Stimulated activated CD8-positive, alpha-beta memory T cell treated with anti-CD3 and anti-CD28 coated beads, Interleukin-4, amount 100 ng/mL, for 4 hours (primary cell): ENCODE measurements around the gene DHX58.

Source experiments
- DNase-seq, 2 donors: peaks; one replicate each; pipeline ENCODE4 v3.0.0-alpha.2; 2020; ENCODE audit warnings: low read depth in 2 of 2, low spot score in 1 of 2

Gene DHX58

DNA sequence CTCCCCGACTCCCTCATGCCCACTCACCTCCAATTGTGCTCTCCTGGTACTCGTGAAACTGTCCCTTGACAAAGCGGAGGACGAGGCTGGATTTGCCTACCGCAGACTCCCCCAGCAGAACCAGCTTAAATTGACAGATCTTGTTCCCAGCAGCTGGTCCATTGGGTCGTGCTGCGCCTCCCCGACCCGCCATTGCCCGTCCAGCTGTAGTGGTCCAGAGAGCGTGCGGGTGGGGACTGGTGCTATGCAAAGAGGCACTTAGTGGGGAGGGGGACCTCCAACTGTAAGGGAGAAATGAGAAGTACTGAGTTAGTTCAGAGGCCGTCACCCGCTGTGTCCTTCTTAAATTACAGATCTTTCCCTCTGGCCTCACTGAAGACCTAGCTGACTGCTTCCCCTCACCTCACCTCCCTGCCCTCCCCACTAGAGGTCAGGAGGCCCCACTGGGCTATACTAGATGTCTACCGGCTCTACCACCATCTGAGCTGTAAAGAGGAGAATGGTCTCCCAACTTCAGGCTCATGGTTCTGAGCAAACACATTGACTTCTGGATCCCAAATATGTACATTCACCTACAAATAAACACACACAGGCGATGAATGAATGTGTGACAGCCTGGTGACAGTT is 17.9 kb upstream of the DHX58 start:
- no peak for DNase-seq

DNA sequence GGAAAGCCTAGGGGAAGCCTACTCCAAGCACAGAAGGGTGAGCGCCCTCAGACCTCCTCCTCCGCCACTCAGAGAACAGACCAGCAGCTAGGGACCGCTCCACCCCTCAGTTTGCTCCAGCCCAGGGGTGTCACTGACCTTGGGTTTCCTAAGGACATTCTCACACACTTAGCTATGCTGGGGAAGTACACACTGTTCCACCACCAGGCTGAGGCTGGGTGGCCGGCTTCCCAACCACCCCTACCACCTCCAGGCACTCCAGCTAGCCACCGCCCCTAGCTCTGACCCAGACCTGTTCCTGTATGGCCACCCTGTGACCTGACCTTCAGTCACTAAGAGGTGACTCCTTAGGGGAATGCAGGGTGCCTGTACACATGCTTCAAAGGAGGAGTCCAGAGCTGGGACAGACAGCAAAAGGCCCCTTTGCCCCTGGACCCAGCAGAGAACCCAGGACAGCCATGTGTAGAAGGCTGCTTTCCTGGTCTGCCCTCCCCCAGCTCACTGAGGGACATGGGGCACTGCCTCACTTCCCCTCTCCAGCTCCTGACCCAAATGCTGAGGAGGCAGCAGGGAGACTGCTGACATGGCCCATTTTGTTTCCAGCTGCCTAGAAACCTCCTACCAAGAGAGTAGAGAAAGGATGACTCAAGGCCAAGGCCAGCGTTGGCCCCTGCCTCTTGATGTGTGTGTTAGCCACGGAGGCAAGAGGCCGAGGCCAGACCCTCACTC is 16.8 kb upstream of the DHX58 start:
- no peak for DNase-seq

DNA sequence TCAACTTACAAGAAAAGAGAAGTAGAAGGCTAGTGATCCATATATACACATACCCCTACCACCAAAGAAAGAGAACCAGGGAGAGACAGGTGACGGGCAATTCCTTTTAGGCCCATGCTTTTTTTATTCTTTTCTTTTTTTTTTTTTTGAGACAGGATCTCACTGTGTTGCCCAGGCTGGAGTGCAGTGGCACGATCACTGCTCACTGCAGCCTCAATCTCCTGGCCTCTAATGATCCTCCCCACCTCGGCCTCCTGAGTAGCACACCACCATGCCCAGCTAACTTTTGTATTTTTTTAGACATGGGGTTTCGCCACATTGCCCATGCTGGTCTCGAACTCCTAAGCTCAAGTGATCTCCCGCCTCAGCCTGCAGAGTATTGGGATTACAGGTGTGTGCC is 14.9 kb upstream of the DHX58 start:
- DNase-seq, result no peak

DNA sequence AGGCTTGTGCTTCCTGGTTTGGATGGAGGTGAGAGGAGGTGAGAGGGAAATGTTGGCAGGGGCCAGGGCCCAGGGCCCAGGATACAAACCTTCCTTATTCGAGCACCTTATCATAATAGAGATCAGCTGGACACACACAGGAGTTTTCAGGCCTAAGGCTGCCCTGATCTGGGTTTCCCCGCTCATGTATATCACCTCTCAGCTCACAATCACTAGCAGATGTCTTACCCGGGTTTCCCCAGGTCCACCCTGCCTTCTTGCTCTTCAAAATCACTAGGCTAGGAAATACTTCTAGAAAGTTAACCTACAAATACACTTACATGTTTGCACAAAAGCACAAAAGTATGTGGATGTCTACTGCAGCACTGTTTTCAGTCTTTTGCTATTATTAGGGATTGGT is 14.3 kb upstream of the DHX58 start:
- no peak for DNase-seq

GRCh38 chr17:42125565-42125964 is 13.1 kb upstream of the DHX58 start:
- no peak for DNase-seq

DNA sequence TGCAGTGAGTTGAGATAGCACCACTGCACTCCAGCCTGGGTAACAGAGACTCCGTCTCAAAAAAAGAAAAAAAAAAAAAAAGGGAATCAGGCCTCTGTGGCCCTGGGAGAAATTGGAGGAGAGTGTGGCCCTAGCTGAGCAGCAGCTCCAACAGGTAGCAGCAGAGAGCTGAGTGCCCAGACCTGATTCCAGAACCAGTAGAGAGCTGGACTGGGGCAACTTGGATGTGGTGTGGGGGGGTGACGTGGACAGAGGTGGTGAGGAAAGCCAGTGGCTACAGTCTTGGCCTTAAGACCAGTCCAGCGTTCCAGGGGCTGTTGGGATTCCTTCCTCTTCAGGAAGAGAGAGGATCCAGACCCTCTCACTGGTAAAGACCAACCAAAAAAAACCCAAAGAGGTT is 11.7 kb upstream of the DHX58 start:
- DNase-seq, result no peak

DNA sequence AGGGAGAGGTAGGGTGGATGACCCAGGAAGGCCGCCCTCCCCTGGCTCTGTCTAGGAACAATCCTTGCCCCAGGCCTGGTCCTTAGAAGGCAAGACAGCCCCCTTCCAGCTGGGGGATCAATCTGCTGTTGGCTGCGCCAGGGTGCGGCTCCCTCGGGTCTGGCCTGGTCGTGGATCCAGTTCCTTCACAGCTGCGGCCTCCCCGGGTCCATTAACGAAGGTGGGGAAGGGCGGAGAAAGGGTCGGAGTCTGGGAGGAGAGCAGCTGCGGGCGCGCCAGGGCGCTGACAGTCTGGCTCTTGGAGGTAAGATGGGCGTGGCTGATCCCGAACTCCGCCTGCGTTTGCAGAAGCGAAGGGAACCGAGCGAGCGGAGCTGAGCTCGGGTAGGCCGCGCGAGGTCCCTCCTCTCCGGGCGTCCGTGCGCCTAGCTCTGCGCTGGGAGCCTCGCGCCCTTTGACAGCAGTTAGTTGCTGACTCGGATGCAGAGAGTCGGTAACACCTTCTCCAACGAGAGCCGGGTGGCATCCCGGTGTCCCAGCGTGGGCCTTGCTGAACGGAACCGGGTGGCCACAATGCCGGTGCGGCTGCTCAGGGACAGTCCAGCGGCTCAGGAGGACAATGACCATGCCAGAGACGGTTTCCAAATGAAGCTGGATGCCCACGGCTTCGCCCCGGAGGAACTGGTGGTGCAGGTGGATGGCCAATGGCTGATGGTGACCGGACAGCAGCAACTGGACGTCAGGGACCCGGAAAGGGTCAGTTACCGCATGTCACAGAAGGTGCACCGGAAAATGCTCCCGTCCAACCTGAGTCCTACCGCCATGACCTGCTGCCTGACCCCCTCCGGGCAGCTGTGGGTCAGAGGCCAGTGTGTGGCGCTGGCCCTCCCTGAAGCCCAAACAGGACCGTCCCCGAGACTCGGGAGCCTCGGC is 10.1 kb upstream of the DHX58 start, which contains the start of gene HSPB9:
TSS of gene HSPB9 (plus strand) at position 434 of the 933 bp plus-strand sequence. CDS start at position 481, 47 bp downstream.
- DNase-seq, result no peak

- DNase-seq, result peak; percentile 52 to 53
These were observed 8.6 kb upstream of the DHX58 start, which contains the start of gene KAT2A for GRCh38 chr17:42120770-42121769. Gene KAT2A, minus strand, starts transcription at chr17:42121367. Its CDS starts 63 bp downstream, at chr17:42121304.

DNA sequence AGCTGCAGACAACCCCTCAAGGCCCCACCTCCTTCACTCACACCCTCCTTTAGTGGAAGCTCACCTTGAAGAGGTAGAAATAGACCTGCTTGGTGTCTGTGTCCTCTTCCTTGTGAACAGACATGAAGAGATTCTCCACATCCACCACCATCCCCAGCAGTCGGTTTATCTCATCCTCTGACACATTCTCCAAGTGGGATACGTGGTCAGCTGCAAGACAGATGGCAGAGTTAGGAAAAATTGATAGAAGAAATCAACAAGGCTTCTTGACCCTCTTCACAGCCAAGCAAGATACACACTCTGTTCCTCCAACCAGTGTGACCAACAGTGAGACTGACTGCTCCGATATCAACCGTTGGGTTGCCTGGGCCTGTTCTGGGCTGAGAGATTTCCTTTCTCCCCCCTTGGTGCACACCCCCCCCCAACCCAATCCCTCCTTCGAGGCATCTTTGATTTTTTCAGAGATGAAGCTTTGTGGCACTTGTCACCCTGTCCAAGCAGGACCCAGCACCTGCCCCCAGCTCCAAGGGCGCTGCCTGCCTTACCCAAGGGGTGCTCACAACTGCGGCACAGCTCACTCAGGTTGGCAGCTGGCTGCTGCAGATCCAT is 7.8 kb upstream of the DHX58 start:
- no peak for DNase-seq

DNA sequence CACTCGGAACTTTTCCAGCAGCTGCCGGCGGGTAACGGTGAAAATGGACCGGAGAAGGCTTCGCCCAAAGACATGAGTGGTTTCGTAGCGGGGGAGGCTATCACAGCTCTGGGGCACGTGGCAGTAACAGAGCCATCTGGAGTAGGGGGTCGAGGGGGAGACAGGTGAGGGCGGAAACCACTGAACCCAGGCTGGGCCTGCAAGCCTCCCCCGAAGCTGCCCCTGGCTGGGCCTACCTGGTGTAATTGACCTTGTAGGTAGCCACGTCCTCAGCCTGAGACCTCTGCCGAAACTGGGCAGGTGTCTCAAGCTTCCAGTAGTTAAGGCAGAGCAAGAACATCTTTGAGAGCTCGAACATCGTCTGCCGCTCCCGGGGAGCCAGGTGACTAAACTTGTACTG is 6.8 kb upstream of the DHX58 start:
- DNase-seq, result no peak

GRCh38 chr17:42118545-42118944 is 6.0 kb upstream of the DHX58 start:
- no peak for DNase-seq

GRCh38 chr17:42118126-42118510 is 5.6 kb upstream of the DHX58 start:
- DNase-seq, result no peak

GRCh38 chr17:42117397-42118125 is 5.0 kb upstream of the DHX58 start:
- no peak for DNase-seq

DNA sequence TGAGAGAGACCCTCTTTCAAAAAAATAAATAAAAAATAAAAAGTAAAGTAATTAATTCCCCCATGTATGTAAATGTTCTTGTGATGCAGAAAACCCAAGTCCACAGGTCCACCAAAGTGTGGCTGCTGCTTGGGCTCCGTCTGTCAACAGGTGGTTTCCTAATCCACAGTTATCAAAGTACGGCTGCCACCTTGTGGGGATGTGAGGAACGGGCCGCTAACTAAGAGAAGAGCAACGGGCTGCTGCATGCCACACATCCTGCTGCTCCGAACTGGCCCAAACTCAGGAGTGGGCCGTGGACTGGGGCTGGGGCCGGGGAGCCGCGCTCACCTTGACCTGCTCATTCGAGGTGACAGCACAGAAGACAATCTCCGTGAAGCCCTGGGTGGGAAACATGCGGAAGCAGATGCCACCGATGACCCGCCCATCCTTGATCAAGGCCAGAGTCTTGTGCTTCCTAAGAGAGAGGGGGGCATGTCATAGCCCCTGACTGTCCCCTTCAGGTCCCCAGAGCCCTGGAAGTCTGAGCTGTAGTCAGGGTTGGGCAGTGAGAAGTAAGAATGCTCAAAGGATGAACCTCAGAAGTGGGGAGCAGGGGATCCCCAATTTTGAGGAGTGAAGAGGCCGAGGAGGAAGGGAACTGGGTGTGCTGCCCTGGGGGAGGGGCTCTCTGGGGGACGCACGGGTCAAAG is 4.3 kb upstream of the DHX58 start:
- peak; percentile 64 to 71 for DNase-seq

- no peak for DNase-seq
These were observed 1.6 kb upstream of the DHX58 start for GRCh38 chr17:42114118-42114517.

- no peak for DNase-seq
These were observed 967 bp upstream of the DHX58 start for GRCh38 chr17:42113293-42114069.

DNA sequence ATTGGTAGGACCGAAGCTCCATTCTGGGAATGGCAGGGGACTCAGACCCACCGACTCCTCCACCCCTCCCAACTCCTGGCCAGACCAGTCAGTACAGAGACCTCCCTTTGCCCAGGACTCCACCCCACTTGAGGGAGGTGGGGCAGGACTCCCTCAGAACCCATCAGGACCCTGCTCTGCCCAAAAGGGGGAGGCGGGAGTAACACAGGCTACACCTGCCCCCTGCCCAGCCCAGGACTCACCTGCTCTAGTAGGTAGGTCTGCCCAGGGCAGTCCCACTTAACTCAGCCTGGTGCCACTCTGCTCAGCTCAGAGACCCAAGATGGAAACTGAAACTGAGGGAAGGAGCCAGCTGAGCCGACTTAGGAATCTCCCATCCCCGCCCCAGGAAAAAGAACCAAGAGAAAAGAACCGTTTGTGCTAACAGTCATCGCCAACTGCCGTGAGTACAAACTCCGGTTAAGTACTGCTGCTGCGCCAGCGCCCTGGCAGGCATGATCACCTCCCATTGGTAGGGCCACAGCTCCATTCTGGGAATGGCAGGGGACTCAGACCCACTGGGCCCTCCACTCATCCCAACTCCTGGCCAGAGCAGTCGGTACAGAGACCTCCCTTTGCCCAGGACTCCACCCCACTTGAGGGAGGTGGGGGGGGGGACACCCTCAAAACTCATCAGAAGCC is 503 bp downstream of the DHX58 start:
- no peak for DNase-seq
